Neural progenitor cell (in vitro differentiated cells): Measurements from ENCODE around the gene HHATL.

Source experiments
- CTCF ChIP-seq: fragments of 200-600 bp; sonication (generic); IDR thresholded peaks from 2 replicates; pipeline ENCODE4 v1.5.1; 2017; ENCODE audit warnings: antibody characterized with exemption, mild to moderate bottlenecking
- EZH2phosphoT487 ChIP-seq: fragments of 200-600 bp; sonication (generic); IDR thresholded peaks from 2 replicates; pipeline ENCODE4 v1.6.1; 2017; ENCODE audit warnings: antibody characterized with exemption

- TF ChIP-seq CTCF (no peak), EZH2phosphoT487 (no peak)
Observed at GRCh38 chr3:42729404-42730145, 27.0 kb upstream of the HHATL start.
